Adrenal gland (tissue), 12 donors: ENCODE data around the gene NRP1. TPM values are rescaled to one million over a fixed set of nuclear protein-coding genes. Genes with fewer than 3 reads are reported as not detected.
A peak's percentile ranks its signal among the peaks of the same experiment; 100 is the strongest.

Experiments
- DNase-seq, 7 donors: peaks; one replicate each; pipeline ENCODE4 v3.0.0-alpha.2; 2019 to 2020
- H3K27ac ChIP-seq, 5 donors: fragments of 200-600 bp; sonication (generic) in 4 of 5; 1 replicate in 3 of 5; 2 replicates in 2 of 5; pipeline versions ENCODE4 v1.5.1 to v1.8.0; 2016 to 2020; ENCODE audit warnings: mild to moderate bottlenecking in 1 of 5
- H3K27me3 ChIP-seq: fragments of 200-600 bp; 2 replicates; pipeline ENCODE4 v1.8.0; 2021
- H3K36me3 ChIP-seq, 2 donors: fragments of 200-600 bp; replicated peaks in 1 of 2; 1 replicate in 1 of 2; 2 replicates in 1 of 2; pipeline versions ENCODE4 v1.5.1 to v1.8.0; 2018 to 2022
- H3K4me1 ChIP-seq, 2 donors: fragments of 200-600 bp; replicated peaks in 1 of 2; 1 replicate in 1 of 2; 2 replicates in 1 of 2; pipeline versions ENCODE4 v1.5.1 to v1.8.0; 2018 to 2021
- H3K4me3 ChIP-seq, 4 donors: fragments of 200-600 bp; sonication (generic) in 3 of 4; one replicate each; pipeline ENCODE4 v1.5.1; 2016 to 2018
- H3K9me3 ChIP-seq, 3 donors: fragments of 200-600 bp; sonication (generic) in 1 of 3; replicated peaks in 1 of 3; 1 replicate in 2 of 3; 2 replicates in 1 of 3; pipeline versions ENCODE4 v1.5.1 to v1.8.0; 2016 to 2021
- POLR2A ChIP-seq, 2 donors: fragments of 450-650 bp; IDR thresholded peaks; one replicate each; pipeline ENCODE4 v1.6.1; 2017; ENCODE audit warnings: antibody characterized with exemption in 2 of 2, mild to moderate bottlenecking in 2 of 2, moderate library complexity in 1 of 2
- WGBS, 4 donors: extraction: QIAGEN DNeasy Blood & Tissue Kit in 2 of 4; methylation state at CpG; one replicate each; pipeline versions ENCODE4 v1.1.5 to v1.1.7; 2013 to 2017; 5-methylcytosine and 5-hydroxymethylcytosine counted together
- intact Hi-C, 2 donors: fragments of 100-400 bp; cut with DNase I; formaldehyde crosslinking; loops; one replicate each; pipeline versions ENCODE4 v1.14.1 to v1.15.0; 2022 to 2023
- polyA plus RNA-seq, 3 donors: library from polyadenylated mRNA; stranded (reverse); fragments of 200-250 nt in 2 of 3; fragments of 350-450 nt in 1 of 3; fragmentation: Illumina TruSeq in 1 of 3; extraction: RNeasy Lipid Tissue Mini Kit (QIAGEN cat#74804) in 1 of 3; gene quantifications; one replicate each; pipeline ENCODE4 v1.2.3, GENCODE V29; 2013 to 2014
- total RNA-seq, 9 donors: library from RNA; depleted of rRNA in 4 of 9; stranded (reverse); fragments of >200 nt in 4 of 9; fragments of 120-200 nt in 1 of 9; fragmentation: NEBNext Ultra II Directional in 1 of 9; extraction: Animal tissue kit (Norgen Biotek cat#: 25700) in 1 of 9; gene quantifications; one replicate each; pipeline versions ENCODE4 v1.1.0 to v1.2.4, GENCODE V29; 2013 to 2023
- TF ChIP-seq, protein P1 (sequence below), 6 experiments: fragments of 450-650 bp in 4 of 6; fragments of 200-600 bp in 2 of 6; sonication (generic) in 1 of 6; IDR thresholded peaks; 1 replicate in 5 of 6; 2 replicates in 1 of 6; pipeline versions ENCODE4 v1.5.1 to v1.8.0; 2016 to 2021; ENCODE audit warnings: antibody characterized with exemption in 6 of 6, mild to moderate bottlenecking in 2 of 6, moderate library complexity in 1 of 6
- donor health status: healthy with polysubstance abuse.
- donor health status: Bipolar disorder and iron deficiency.
- donor health status: DM: yes; HTN: yes; CAD: no.
- donor health status: DM: no; HTN: no; CAD: no.
- donor health status: DM: no; HTN: no; CAD: no.
- donor health status: DM: yes; HTN: yes; CAD: no.

The NRP1 gene
- total and polyA plus RNA-seq, 12 donors: 20.2 to 151 (median 92.1) TPM

DNA sequence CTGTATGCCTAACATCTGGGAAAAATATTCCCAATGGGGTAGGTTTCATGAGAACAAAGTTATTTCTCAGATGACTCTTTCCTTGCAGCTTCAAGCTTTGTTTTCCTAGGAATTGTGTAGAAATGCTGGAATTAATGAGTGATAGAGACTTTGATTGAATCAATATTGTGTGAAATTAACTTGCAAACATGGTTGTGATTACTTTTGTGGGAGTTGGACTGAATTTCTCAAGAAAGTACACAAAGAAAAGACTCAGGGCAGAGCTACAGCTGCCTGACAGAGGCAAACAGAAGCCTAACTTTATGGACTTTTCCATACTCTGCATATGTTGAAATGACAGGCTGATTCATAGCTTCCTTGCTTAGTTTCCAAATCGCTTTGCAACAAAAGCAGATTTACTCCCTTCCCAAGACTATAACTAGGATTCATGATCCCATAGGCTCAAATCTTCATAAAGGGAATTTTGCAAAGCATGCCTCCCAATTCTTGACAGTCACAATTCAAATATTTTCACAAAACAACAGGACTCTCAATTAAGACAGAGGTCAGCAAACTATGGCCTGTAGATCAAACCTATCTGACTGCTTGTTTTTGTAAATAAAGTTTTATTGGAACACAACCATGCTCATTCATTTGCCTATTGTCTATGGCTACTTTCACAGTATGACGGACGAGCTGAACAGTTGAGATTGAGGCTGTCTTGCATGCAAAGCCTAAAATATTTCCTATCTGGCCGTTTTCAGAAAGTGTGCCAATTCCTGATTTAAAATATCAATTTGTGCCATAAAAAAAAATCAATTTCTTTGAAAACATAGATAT lies 27.6 kb downstream of the NRP1 start:
- no peak for DNase-seq
- no peak overlapping the region for H3K4me3 ChIP-seq
- peaks cover 0 to 3% of the 10 kb centered on the region in 2 donors for H3K36me3 ChIP-seq
- H3K4me1 ChIP-seq: peaks cover 0 to 40% of the 10 kb centered on the region in 2 donors
- TF ChIP-seq, protein P1, sequence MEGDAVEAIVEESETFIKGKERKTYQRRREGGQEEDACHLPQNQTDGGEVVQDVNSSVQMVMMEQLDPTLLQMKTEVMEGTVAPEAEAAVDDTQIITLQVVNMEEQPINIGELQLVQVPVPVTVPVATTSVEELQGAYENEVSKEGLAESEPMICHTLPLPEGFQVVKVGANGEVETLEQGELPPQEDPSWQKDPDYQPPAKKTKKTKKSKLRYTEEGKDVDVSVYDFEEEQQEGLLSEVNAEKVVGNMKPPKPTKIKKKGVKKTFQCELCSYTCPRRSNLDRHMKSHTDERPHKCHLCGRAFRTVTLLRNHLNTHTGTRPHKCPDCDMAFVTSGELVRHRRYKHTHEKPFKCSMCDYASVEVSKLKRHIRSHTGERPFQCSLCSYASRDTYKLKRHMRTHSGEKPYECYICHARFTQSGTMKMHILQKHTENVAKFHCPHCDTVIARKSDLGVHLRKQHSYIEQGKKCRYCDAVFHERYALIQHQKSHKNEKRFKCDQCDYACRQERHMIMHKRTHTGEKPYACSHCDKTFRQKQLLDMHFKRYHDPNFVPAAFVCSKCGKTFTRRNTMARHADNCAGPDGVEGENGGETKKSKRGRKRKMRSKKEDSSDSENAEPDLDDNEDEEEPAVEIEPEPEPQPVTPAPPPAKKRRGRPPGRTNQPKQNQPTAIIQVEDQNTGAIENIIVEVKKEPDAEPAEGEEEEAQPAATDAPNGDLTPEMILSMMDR (IDR thresholded peaks at IDR 0.05): no peak
- TF ChIP-seq POLR2A (IDR thresholded peaks at IDR 0.05): no peak
- intact Hi-C loops: no loop called here
- WGBS, 4 donors: 78 to 83% (median 80%) methylated on average over 4 of the region's 4 CpGs
- no peaks in the 10 kb centered on the region for H3K27me3 ChIP-seq
- H3K9me3 ChIP-seq: no peaks in the 10 kb centered on the region
- no peak overlapping the region for H3K27ac ChIP-seq

DNA sequence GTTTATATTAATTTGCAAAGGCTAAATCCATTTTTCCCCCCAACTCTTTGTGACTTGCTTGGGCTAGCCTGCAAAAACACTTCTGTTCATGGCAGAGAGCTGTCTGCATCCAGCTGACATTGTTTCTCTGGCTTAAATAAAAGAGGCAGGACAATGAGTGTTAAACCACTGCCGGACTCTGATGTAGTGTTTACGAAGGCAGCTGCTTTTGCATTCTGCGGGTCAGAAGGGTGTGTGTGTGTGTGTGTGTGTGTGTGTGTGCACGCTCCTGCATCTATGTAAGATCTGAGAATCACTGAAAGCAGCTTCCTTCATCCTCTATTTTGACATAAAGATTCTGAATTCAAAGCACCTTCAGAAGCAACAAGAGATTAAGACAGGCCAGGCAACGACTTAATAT lies 28.3 kb downstream of the NRP1 start:
- Histone ChIP-seq H3K27ac (no peak overlapping the region), H3K4me3 (no peak overlapping the region), H3K4me1 (peaks cover 0 to 46% of the 10 kb centered on the region in 2 donors), H3K9me3 (no peaks in the 10 kb centered on the region), H3K27me3 (no peaks in the 10 kb centered on the region), H3K36me3 (peaks cover 0 to 7% of the 10 kb centered on the region in 2 donors)
- intact Hi-C loops: no loop called here
- DNase-seq: no peak
- TF ChIP-seq, protein P1 (IDR thresholded peaks at IDR 0.05): no peak
- TF ChIP-seq POLR2A (IDR thresholded peaks at IDR 0.05): no peak
- WGBS, 4 donors: 61 to 74% (median 68%) methylated on average over 5 of the region's 5 CpGs

DNA sequence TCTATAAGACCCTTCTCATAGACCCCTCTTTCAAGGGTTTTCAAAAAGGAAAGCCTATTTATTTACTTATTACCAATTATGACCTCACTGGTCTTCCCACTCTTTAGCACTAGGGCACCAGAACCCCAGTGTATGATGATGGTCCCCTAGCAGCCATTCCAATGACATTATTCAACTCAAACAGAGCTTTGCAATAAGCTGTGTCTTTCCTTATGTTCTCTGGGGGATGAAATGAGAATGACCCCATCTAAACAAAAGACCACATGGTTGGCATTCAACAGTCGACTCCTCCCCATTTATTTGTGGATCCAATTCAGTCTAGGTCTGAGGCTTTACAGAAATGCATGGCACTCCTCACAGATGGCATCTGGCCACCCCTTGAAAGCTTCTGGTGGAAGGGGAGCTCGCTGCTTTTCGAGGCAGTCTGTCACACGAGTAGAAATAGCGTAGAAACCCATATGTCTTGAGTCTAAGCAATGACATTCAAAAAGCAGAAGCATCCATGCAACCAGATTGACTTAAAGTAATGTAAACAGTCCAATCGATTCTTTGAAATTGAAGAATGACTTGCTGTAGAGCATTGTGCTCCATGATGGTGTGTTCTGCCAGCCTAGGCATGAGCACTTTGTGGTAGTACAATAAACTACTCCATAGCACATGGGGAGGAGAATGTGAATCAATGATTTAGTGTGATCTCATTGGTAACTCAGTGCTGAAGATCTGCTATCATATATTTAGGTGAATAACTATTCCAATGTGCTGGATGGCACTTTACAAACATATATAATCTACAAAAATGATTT lies 29.8 kb downstream of the NRP1 start:
- Histone ChIP-seq H3K4me3 (no peak overlapping the region), H3K36me3 (peaks cover 0 to 10% of the 10 kb centered on the region in 2 donors), H3K27me3 (no peaks in the 10 kb centered on the region), H3K9me3 (no peaks in the 10 kb centered on the region), H3K4me1 (peaks cover 0 to 46% of the 10 kb centered on the region in 2 donors), H3K27ac (peak overlapping the region in 1 of 5 donors; percentile 51)
- TF ChIP-seq, protein P1 (IDR thresholded peaks at IDR 0.05): no peak
- TF ChIP-seq POLR2A (IDR thresholded peaks at IDR 0.05): no peak
- no peak for DNase-seq
- WGBS, 4 donors: 80 to 91% (median 89%) methylated on average over 6 of the region's 6 CpGs
- intact Hi-C loops: no loop called here

DNA sequence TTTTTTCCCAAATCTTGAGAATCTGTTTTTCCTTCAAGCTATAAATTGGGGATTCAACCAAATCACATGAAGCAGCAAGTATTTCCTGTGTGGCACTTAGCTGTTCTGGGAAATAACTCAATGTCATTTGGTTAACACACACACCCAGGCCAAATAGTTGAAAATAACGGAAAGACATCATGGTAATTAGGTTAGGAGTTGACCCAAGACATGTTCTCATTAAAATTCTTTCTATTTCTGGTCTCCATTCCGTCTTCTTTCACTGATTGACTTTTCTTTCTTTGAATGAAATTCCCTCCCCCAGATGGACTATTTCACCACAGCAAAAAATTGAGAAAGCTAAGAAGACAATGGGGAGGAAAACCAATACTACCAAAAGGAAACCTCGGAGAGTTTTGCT lies 30.5 kb downstream of the NRP1 start:
- peaks cover 0 to 50% of the 10 kb centered on the region in 2 donors for H3K4me1 ChIP-seq
- intact Hi-C loops: no loop called here
- peaks cover 0 to 10% of the 10 kb centered on the region in 2 donors for H3K36me3 ChIP-seq
- H3K9me3 ChIP-seq: no peaks in the 10 kb centered on the region
- peak overlapping the region in 1 of 5 donors; percentile 51 for H3K27ac ChIP-seq
- 56 to 64% (median 62%) methylated on average over 3 of the region's 3 CpGs for WGBS, 4 donors
- TF ChIP-seq, protein P1 (IDR thresholded peaks at IDR 0.05): no peak
- TF ChIP-seq POLR2A (IDR thresholded peaks at IDR 0.05): no peak
- H3K4me3 ChIP-seq: no peak overlapping the region
- H3K27me3 ChIP-seq: no peaks in the 10 kb centered on the region
- no peak for DNase-seq
